LNCaP clone FGC (cell line): ENCODE data around the gene DNAJC13.

Experiments
- DNase-seq: peaks from one replicate; pipeline ENCODE4 v3.0.0-alpha.2; 2011; ENCODE audit warnings: low read depth
- H3K4me3 ChIP-seq: 2 replicates; pipeline ENCODE4 v1.5.1; 2011; ENCODE audit warnings: mild to moderate bottlenecking, low read depth, low read length, control low read depth
- CTCF ChIP-seq: IDR thresholded peaks from 2 replicates; pipeline ENCODE4 v1.5.1; 2012; ENCODE audit warnings: mild to moderate bottlenecking; ENCODE audit not compliant: control insufficient read depth, insufficient read depth; ENCODE audit errors: extremely low read depth

DNAJC13 gene

GRCh38 chr3:132499071-132499470, 81.8 kb downstream of the DNAJC13 start:
- no peak for TF ChIP-seq CTCF
- no peak for DNase-seq
- no peak overlapping the region for H3K4me3 ChIP-seq

GRCh38 chr3:132503559-132503958, 86.3 kb downstream of the DNAJC13 start:
- no peak for DNase-seq
- no peak for TF ChIP-seq CTCF
- H3K4me3 ChIP-seq = no peak overlapping the region

GRCh38 chr3:132504375-132504933, 87.2 kb downstream of the DNAJC13 start:
- DNase-seq = no peak
- TF ChIP-seq CTCF = no peak
- no peak overlapping the region for H3K4me3 ChIP-seq

- no peak overlapping the region for H3K4me3 ChIP-seq
- TF ChIP-seq CTCF = no peak
- DNase-seq = no peak
Measured at GRCh38 chr3:132507657-132508056, 90.4 kb downstream of the DNAJC13 start.

GRCh38 chr3:132509096-132509495, 91.8 kb downstream of the DNAJC13 start:
- no peak for DNase-seq
- no peak overlapping the region for H3K4me3 ChIP-seq

GRCh38 chr3:132509506-132509905, 92.2 kb downstream of the DNAJC13 start:
- no peak for DNase-seq
- TF ChIP-seq CTCF = no peak
- H3K4me3 ChIP-seq = no peak overlapping the region

More at GRCh38 chr3:132509096-132509495, 91.8 kb downstream of the DNAJC13 start:
- no peak for TF ChIP-seq CTCF

- DNase-seq = no peak
- H3K4me3 ChIP-seq = no peak overlapping the region
- TF ChIP-seq CTCF = no peak
Measured at GRCh38 chr3:132513057-132513456, 95.8 kb downstream of the DNAJC13 start.
